Measurements from ENCODE around the gene CAMTA1. TPM values are rescaled to one million over a fixed set of nuclear protein-coding genes. Genes with fewer than 3 reads are reported as not detected.

CAMTA1 gene
- polyA plus RNA-seq, 1 donor from 2014 or later, result 162 TPM

GRCh38 chr1:7448986-7449385 lies 663.7 kb downstream of the CAMTA1 start:
- H3K9me3 ChIP-seq (ENCODE audit: low read length), result no peaks in the 10 kb centered on the region
- no peaks in the 10 kb centered on the region for H3F3A ChIP-seq (ENCODE audit: insufficient read depth, low read length, poor library complexity, severe bottlenecking)
- no peak overlapping the region for H3K4me2 ChIP-seq (ENCODE audit: low read length)
- H3K27me3 ChIP-seq (ENCODE audit: insufficient read depth, low read depth, low read length), result no peaks in the 10 kb centered on the region
- H2AFZ ChIP-seq (ENCODE audit: low read depth, low read length), result no peak overlapping the region
- TF ChIP-seq RAD21 (conservative IDR thresholded peaks at IDR 0.05) (no peak), SMC3 (conservative IDR thresholded peaks at IDR 0.05; ENCODE audit: poor library complexity) (no peak), CTCF (IDR thresholded peaks at IDR 0.05; ENCODE audit: poor library complexity, severe bottlenecking) (no peak), POLR2AphosphoS5 (IDR thresholded peaks at IDR 0.05) (no peak), EP300 (conservative IDR thresholded peaks at IDR 0.05; ENCODE audit: poor library complexity, severe bottlenecking) (no peak), EZH2 (IDR thresholded peaks at IDR 0.05; ENCODE audit: borderline replicate concordance, insufficient read depth, low read length, poor library complexity, severe bottlenecking) (no peak), TAF1 (IDR thresholded peaks at IDR 0.05; ENCODE audit: low read depth) (no peak), MXI1 (conservative IDR thresholded peaks at IDR 0.05; ENCODE audit: poor library complexity, severe bottlenecking) (no peak), REST (IDR thresholded peaks at IDR 0.05; ENCODE audit: borderline replicate concordance) (no peak)
- H3K4me3 ChIP-seq (ENCODE audit: low read length), result no peak overlapping the region
- H3K79me2 ChIP-seq (replicated peaks; ENCODE audit: insufficient read depth, low read length), result no peaks in the 10 kb centered on the region
- H3K9ac ChIP-seq (ENCODE audit: low read length), result no peak overlapping the region
- H3K9me2 ChIP-seq (ENCODE audit: insufficient read depth, low read length), result no peaks in the 10 kb centered on the region
- H3K27ac ChIP-seq (ENCODE audit: low read length), result no peak overlapping the region
- no peaks in the 10 kb centered on the region for H3K36me3 ChIP-seq (ENCODE audit: insufficient read depth, low read length)
- no peaks in the 10 kb centered on the region for H4K20me1 ChIP-seq (ENCODE audit: insufficient read depth)

- Histone ChIP-seq H3K9me2 (ENCODE audit: insufficient read depth, low read length) (no peaks in the 10 kb centered on the region), H3K27ac (ENCODE audit: low read length) (no peak overlapping the region)
- TF ChIP-seq EZH2 (IDR thresholded peaks at IDR 0.05; ENCODE audit: borderline replicate concordance, insufficient read depth, low read length, poor library complexity, severe bottlenecking), result no peak
- TF ChIP-seq TAF1 (IDR thresholded peaks at IDR 0.05; ENCODE audit: low read depth), result no peak
- TF ChIP-seq REST (IDR thresholded peaks at IDR 0.05; ENCODE audit: borderline replicate concordance), result no peak
- TF ChIP-seq EP300 (conservative IDR thresholded peaks at IDR 0.05; ENCODE audit: poor library complexity, severe bottlenecking), result no peak
- no peak for TF ChIP-seq SMC3 (conservative IDR thresholded peaks at IDR 0.05; ENCODE audit: poor library complexity)
- no peak for TF ChIP-seq CTCF (IDR thresholded peaks at IDR 0.05; ENCODE audit: poor library complexity, severe bottlenecking)
- TF ChIP-seq RAD21 (conservative IDR thresholded peaks at IDR 0.05), result no peak
- no peak for TF ChIP-seq MXI1 (conservative IDR thresholded peaks at IDR 0.05; ENCODE audit: poor library complexity, severe bottlenecking)
- TF ChIP-seq POLR2AphosphoS5 (IDR thresholded peaks at IDR 0.05), result no peak
These were observed 664.5 kb downstream of the CAMTA1 start for GRCh38 chr1:7449750-7450149.

More at GRCh38 chr1:7449750-7450149, 664.5 kb downstream of the CAMTA1 start:
- no peaks in the 10 kb centered on the region for H4K20me1 ChIP-seq (ENCODE audit: insufficient read depth)
- H3K27me3 ChIP-seq (ENCODE audit: insufficient read depth, low read depth, low read length), result no peaks in the 10 kb centered on the region
- no peaks in the 10 kb centered on the region for H3K36me3 ChIP-seq (ENCODE audit: insufficient read depth, low read length)
- H3K4me3 ChIP-seq (ENCODE audit: low read length), result no peak overlapping the region
- no peaks in the 10 kb centered on the region for H3F3A ChIP-seq (ENCODE audit: insufficient read depth, low read length, poor library complexity, severe bottlenecking)
- no peak overlapping the region for H3K4me2 ChIP-seq (ENCODE audit: low read length)
- no peaks in the 10 kb centered on the region for H3K79me2 ChIP-seq (replicated peaks; ENCODE audit: insufficient read depth, low read length)
- H3K9ac ChIP-seq (ENCODE audit: low read length), result no peak overlapping the region
- no peak overlapping the region for H2AFZ ChIP-seq (ENCODE audit: low read depth, low read length)
- H3K9me3 ChIP-seq (ENCODE audit: low read length), result no peaks in the 10 kb centered on the region

All from neural cell (in vitro differentiated cells).